HUES6 (cell line): ENCODE data around the gene USP20.

Experiments
- H3K27ac ChIP-seq: 2 replicates; pipeline ENCODE4 v1.7.0; 2013; ENCODE audit warnings: low read depth, mild to moderate bottlenecking, low read length, inconsistent platforms
- H3K27me3 ChIP-seq: 2 replicates; pipeline ENCODE4 v1.6.1; 2013; ENCODE audit warnings: low read length; ENCODE audit not compliant: control insufficient read depth, insufficient read depth
- H3K36me3 ChIP-seq: 2 replicates; pipeline ENCODE4 v1.6.1; 2013; ENCODE audit warnings: low read length; ENCODE audit not compliant: control insufficient read depth, insufficient read depth
- H3K4me1 ChIP-seq: 2 replicates; pipeline ENCODE4 v1.6.1; 2013; ENCODE audit warnings: low read length; ENCODE audit not compliant: control insufficient read depth, insufficient read depth
- H3K4me3 ChIP-seq: 2 replicates; pipeline ENCODE4 v1.5.1; 2013; ENCODE audit warnings: low read depth, low read length
- H3K9ac ChIP-seq: one replicate; pipeline ENCODE4 v1.6.1; 2013; ENCODE audit warnings: mild to moderate bottlenecking, low read length
- H3K9me3 ChIP-seq: 2 replicates; pipeline ENCODE4 v1.6.1; 2013; ENCODE audit warnings: low read depth, low read length; ENCODE audit not compliant: control insufficient read depth, insufficient read depth

Gene USP20

DNA sequence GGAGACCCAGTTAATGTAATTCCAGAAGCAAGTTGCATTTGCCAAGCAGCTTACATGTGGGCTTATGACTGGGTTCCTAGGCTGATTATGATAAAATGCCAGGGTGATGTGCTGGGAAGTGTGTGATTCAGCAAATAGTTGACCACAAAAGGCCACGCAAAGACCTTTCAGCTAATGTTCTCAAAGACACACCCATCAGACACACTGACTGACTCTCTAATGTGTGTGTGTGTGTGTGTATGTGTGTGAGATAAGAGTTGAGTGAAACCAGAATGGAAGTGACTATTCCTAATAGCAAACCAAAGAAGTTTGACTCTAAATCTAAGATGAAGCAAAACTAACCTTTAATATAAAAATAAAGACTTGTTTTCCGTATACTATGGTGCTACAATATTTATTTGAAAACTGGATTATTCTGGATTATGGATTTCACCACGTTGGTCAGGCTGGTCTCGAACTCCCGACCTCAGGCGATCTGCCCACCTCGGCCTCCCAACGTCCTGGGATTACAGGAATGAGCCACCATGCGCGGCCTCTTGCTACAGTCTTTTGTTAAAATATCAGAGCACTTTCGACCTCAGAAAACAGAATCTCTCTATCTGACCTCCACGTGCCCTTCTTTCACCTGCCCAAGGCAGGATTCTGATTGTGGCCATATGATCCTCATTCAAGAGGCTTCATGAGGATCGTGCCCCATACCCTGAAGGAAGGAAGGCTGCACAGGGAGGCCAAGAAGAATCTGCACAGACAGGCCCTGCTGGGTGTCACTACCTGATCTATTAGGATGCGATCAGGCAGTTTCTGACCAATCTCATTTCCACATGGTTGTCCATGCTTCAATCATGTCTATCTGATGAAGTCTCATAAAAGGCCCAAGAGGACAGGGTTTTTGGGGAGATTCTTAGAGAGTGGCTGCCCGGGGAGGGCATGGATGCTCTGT is 75.6 kb downstream of the USP20 start:
- peaks cover 7% of the 10 kb centered on the region; the same call in 1 of the 2 replicates for H3K36me3 ChIP-seq
- peaks cover 6% of the 10 kb centered on the region for H3K4me1 ChIP-seq
- H3K27ac ChIP-seq = no peak overlapping the region
- no peaks in the 10 kb centered on the region for H3K9me3 ChIP-seq
- no peak overlapping the region for H3K9ac ChIP-seq
- H3K27me3 ChIP-seq = no peaks in the 10 kb centered on the region
- H3K4me3 ChIP-seq = no peak overlapping the region

DNA sequence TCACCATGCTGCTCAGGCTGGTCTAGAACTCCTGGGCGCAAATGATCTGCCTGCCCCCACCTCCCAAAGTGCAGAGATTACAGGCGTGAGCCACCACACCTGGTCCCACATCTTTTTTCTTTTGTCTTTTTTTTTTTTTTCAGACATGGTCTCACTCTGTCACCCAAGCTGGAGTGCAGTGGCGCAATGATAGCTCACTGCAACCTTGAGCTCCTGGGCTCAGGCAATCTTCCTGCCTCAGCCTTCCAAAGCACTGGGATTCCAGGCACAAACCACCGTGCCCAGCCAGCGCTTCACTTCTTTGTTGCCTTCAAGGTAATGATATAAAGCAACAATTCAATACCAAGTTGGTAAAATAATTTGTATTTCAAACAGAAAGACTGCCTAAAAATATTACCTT is 78.8 kb downstream of the USP20 start:
- Histone ChIP-seq H3K27ac (no peak overlapping the region), H3K4me3 (no peak overlapping the region), H3K9ac (no peak overlapping the region), H3K36me3 (no peaks in the 10 kb centered on the region), H3K27me3 (no peaks in the 10 kb centered on the region), H3K4me1 (peaks cover 4% of the 10 kb centered on the region), H3K9me3 (no peaks in the 10 kb centered on the region)

- no peaks in the 10 kb centered on the region for H3K27me3 ChIP-seq
- no peak overlapping the region for H3K27ac ChIP-seq
- no peak overlapping the region for H3K4me3 ChIP-seq
- H3K9ac ChIP-seq = no peak overlapping the region
- H3K4me1 ChIP-seq = no peaks in the 10 kb centered on the region
- no peaks in the 10 kb centered on the region for H3K9me3 ChIP-seq
- no peaks in the 10 kb centered on the region for H3K36me3 ChIP-seq
Measured at GRCh38 chr9:129916707-129917106, 81.4 kb downstream of the USP20 start.

DNA sequence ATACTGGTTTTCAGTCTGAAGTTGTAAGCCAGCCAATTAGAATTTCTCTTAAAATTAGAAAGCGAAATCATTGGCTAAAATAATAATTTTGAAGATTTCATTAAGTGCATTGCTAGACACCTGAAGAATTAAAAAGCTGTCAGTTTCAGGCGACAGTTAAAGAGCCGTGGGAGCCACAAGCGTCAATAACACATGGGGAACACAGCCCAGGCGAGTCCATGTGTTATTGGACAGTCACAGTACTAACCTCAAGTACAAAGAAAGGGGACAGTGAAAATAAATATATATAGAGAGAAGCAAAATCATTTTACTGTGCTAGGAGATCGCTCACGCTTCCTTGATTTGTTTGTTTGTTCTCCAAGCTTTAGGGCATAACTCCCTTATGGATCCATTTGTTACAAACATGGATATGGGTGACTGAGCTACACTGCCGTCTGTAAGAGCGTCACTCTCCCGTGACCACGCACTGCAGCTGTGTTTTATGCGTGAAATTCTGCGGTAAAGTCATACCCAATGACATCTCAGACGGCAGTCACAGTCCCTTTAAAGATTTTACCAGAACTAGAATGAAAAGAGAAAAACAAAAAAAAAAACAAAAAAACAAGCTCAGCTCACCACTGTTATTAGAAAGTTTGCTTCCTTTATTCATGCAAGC is 83.2 kb downstream of the USP20 start:
- Histone ChIP-seq H3K4me1 (no peaks in the 10 kb centered on the region), H3K4me3 (no peak overlapping the region), H3K36me3 (no peaks in the 10 kb centered on the region)

DNA sequence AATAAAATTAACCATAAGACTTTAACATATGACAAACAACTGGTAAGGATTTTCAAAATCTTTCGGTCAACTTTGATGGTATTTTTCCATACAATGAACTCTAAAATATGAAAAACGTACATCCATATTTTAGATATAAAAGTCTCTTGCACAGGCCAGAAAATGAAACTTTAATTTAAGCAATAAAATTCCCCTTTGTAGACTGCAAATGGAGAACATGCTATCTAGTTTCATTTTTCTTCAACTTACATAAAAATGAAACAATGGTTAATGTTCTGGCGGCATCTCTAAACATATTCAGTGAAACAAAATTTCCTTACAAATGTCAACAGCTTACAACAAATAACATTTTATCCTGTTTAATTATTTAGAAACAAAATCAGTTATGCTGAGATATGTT is 84.0 kb downstream of the USP20 start:
- Histone ChIP-seq H3K9ac (no peak overlapping the region), H3K4me3 (no peak overlapping the region), H3K4me1 (no peaks in the 10 kb centered on the region), H3K9me3 (no peaks in the 10 kb centered on the region), H3K27me3 (no peaks in the 10 kb centered on the region), H3K36me3 (peaks cover 5% of the 10 kb centered on the region; the same call in 1 of the 2 replicates), H3K27ac (no peak overlapping the region)

More for the DNA sequence above, 83.2 kb downstream of the USP20 start:
- Histone ChIP-seq H3K9me3 (no peaks in the 10 kb centered on the region), H3K9ac (no peak overlapping the region), H3K27me3 (no peaks in the 10 kb centered on the region), H3K27ac (no peak overlapping the region)

GRCh38 chr9:129919841-129920240 is 84.6 kb downstream of the USP20 start:
- Histone ChIP-seq H3K9ac (no peak overlapping the region), H3K27me3 (no peaks in the 10 kb centered on the region), H3K9me3 (no peaks in the 10 kb centered on the region), H3K4me3 (no peak overlapping the region), H3K27ac (no peak overlapping the region), H3K4me1 (no peaks in the 10 kb centered on the region), H3K36me3 (peaks cover 11% of the 10 kb centered on the region)

DNA sequence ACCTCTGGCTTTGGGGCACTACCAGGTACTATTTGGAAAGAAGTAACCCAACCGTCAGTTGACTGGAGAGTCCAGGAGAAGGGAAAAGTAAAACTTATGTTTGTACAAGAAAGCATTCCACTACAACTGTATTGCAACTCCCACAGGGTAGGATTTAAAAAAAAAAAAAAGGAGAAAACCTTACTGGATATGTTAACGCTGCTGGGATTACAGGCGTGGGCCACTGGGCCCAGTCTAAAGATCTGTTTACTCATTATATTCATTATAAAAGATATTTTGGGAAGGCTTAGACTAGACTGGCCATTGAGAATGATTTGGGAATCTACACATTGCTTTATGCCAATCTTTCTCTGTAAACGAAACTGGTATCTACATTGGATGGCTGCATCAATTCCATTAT is 86.6 kb downstream of the USP20 start:
- Histone ChIP-seq H3K27ac (no peak overlapping the region), H3K4me1 (no peaks in the 10 kb centered on the region), H3K36me3 (peaks cover 19% of the 10 kb centered on the region), H3K9me3 (no peaks in the 10 kb centered on the region), H3K4me3 (no peak overlapping the region), H3K9ac (no peak overlapping the region), H3K27me3 (no peaks in the 10 kb centered on the region)

- Histone ChIP-seq H3K4me1 (no peaks in the 10 kb centered on the region), H3K4me3 (no peak overlapping the region), H3K9ac (no peak overlapping the region), H3K9me3 (no peaks in the 10 kb centered on the region), H3K36me3 (peaks cover 23% of the 10 kb centered on the region), H3K27ac (no peak overlapping the region), H3K27me3 (no peaks in the 10 kb centered on the region)
Measured at GRCh38 chr9:129923589-129923988, 88.3 kb downstream of the USP20 start.

- Histone ChIP-seq H3K27ac (no peak overlapping the region), H3K4me3 (no peak overlapping the region), H3K27me3 (no peaks in the 10 kb centered on the region), H3K9me3 (no peaks in the 10 kb centered on the region), H3K36me3 (peaks cover 15% of the 10 kb centered on the region), H3K4me1 (peaks cover 13% of the 10 kb centered on the region), H3K9ac (no peak overlapping the region)
Measured at GRCh38 chr9:129929496-129930125, 94.4 kb downstream of the USP20 start.

GRCh38 chr9:129930743-129931142 is 95.5 kb downstream of the USP20 start:
- peaks cover 13% of the 10 kb centered on the region for H3K4me1 ChIP-seq
- no peak overlapping the region for H3K9ac ChIP-seq
- H3K36me3 ChIP-seq = peaks cover 11% of the 10 kb centered on the region
- 0 out of 2 replicates have a peak overlapping the region, but pooled peaks have one; percentile 26 for H3K27ac ChIP-seq
- H3K9me3 ChIP-seq = no peaks in the 10 kb centered on the region
- no peaks in the 10 kb centered on the region for H3K27me3 ChIP-seq
- no peak overlapping the region for H3K4me3 ChIP-seq
